Astrocyte of the cerebellum (primary cell): ENCODE data around the gene CSGALNACT2.

Experiments
- DNase-seq: peaks from one replicate; pipeline ENCODE4 v3.0.0-alpha.2; 2011; ENCODE audit warnings: low read depth
- H3K4me3 ChIP-seq: 2 replicates; pipeline ENCODE4 v1.5.1; 2011; ENCODE audit warnings: mild to moderate bottlenecking, low read depth, low read length, moderate library complexity
- CTCF ChIP-seq: IDR thresholded peaks from 2 replicates; pipeline ENCODE4 v1.5.1; 2012; ENCODE audit warnings: low read length, low read depth, moderate library complexity, mild to moderate bottlenecking; ENCODE audit errors: missing control alignments
- in situ Hi-C: cut with HindIII; loops from 2 replicates; pipeline ENCODE4 v1.10.0; 2017; ENCODE audit warnings: low sequenced_read_pairs

Gene CSGALNACT2

GRCh38 chr10:43155741-43156140, 17.5 kb downstream of the CSGALNACT2 start:
- in situ Hi-C loops: no loop called here
- DNase-seq: no peak
- TF ChIP-seq CTCF: no peak
- no peak overlapping the region for H3K4me3 ChIP-seq

GRCh38 chr10:43156590-43157341, 18.5 kb downstream of the CSGALNACT2 start:
- TF ChIP-seq CTCF: no peak
- no peak overlapping the region for H3K4me3 ChIP-seq
- DNase-seq: no peak
- in situ Hi-C loops: no loop called here

- in situ Hi-C loops: no loop called here
- DNase-seq: no peak
- no peak overlapping the region for H3K4me3 ChIP-seq
- no peak for TF ChIP-seq CTCF
Measured at GRCh38 chr10:43158636-43159035, 20.4 kb downstream of the CSGALNACT2 start.

- in situ Hi-C loops: no loop called here
- no peak for TF ChIP-seq CTCF
- no peak overlapping the region for H3K4me3 ChIP-seq
- DNase-seq: no peak
Measured at GRCh38 chr10:43160046-43160920, 22.0 kb downstream of the CSGALNACT2 start.

GRCh38 chr10:43160921-43161255, 22.6 kb downstream of the CSGALNACT2 start:
- in situ Hi-C loops: no loop called here
- H3K4me3 ChIP-seq: no peak overlapping the region
- no peak for DNase-seq
- TF ChIP-seq CTCF: no peak

GRCh38 chr10:43162604-43163003, 24.4 kb downstream of the CSGALNACT2 start:
- in situ Hi-C loops: no loop called here
- no peak for DNase-seq
- no peak for TF ChIP-seq CTCF
- H3K4me3 ChIP-seq: no peak overlapping the region
